CD4-positive, alpha-beta T cell treated with Interleukin-21 for 1 hour (primary cell): ENCODE results near the gene SETBP1.
A peak's percentile ranks its signal among the peaks of the same experiment; 100 is the strongest.
"Not testable (repeated sequence)": the region's sequence is repeated elsewhere in the genome, so short reads cannot be mapped to it uniquely, and the experiment has no call there.

Experiments
- DNase-seq: peaks from one replicate; pipeline ENCODE4 v3.0.0-alpha.2; 2020

The SETBP1 gene

GRCh38 chr18:44796429-44797428 lies 116.0 kb downstream of the SETBP1 start:
- no peak for DNase-seq

GRCh38 chr18:44798433-44799048 lies 117.9 kb downstream of the SETBP1 start:
- DNase-seq, result no peak

GRCh38 chr18:44799382-44799906 lies 118.8 kb downstream of the SETBP1 start:
- DNase-seq, result no peak

- peak; percentile 5 for DNase-seq
Measured at GRCh38 chr18:44799907-44800421, 119.3 kb downstream of the SETBP1 start.

GRCh38 chr18:44800766-44801165 lies 120.1 kb downstream of the SETBP1 start:
- DNase-seq, result not testable (repeated sequence)

GRCh38 chr18:44801781-44802180 lies 121.1 kb downstream of the SETBP1 start:
- no peak for DNase-seq

GRCh38 chr18:44802508-44802907 lies 121.8 kb downstream of the SETBP1 start:
- DNase-seq, result no peak

GRCh38 chr18:44803019-44803650 lies 122.4 kb downstream of the SETBP1 start:
- no peak for DNase-seq

- DNase-seq, result no peak
Measured at GRCh38 chr18:44804033-44804432, 123.3 kb downstream of the SETBP1 start.

GRCh38 chr18:44805176-44805575 lies 124.5 kb downstream of the SETBP1 start:
- no peak for DNase-seq

- DNase-seq, result peak; percentile 28
Measured at GRCh38 chr18:44805643-44806042, 125.0 kb downstream of the SETBP1 start.

GRCh38 chr18:44807766-44808165 lies 127.1 kb downstream of the SETBP1 start:
- no peak for DNase-seq

- DNase-seq, result no peak
Measured at GRCh38 chr18:44811572-44812125, 131.0 kb downstream of the SETBP1 start.

GRCh38 chr18:44812426-44812825 lies 131.7 kb downstream of the SETBP1 start:
- no peak for DNase-seq

- DNase-seq, result no peak
Measured at GRCh38 chr18:44813586-44813985, 132.9 kb downstream of the SETBP1 start.

- no peak for DNase-seq
Measured at GRCh38 chr18:44815108-44815507, 134.4 kb downstream of the SETBP1 start.

- DNase-seq, result no peak
Measured at GRCh38 chr18:44816050-44816449, 135.4 kb downstream of the SETBP1 start.

GRCh38 chr18:44816477-44816876 lies 135.8 kb downstream of the SETBP1 start:
- no peak for DNase-seq

- DNase-seq, result no peak
Measured at GRCh38 chr18:44817831-44818473, 137.3 kb downstream of the SETBP1 start.

GRCh38 chr18:44818668-44819403 lies 138.1 kb downstream of the SETBP1 start:
- no peak for DNase-seq

GRCh38 chr18:44819944-44820510 lies 139.3 kb downstream of the SETBP1 start:
- DNase-seq, result no peak
